ENCODE results near the gene AMPD3.

AMPD3 gene

DNA sequence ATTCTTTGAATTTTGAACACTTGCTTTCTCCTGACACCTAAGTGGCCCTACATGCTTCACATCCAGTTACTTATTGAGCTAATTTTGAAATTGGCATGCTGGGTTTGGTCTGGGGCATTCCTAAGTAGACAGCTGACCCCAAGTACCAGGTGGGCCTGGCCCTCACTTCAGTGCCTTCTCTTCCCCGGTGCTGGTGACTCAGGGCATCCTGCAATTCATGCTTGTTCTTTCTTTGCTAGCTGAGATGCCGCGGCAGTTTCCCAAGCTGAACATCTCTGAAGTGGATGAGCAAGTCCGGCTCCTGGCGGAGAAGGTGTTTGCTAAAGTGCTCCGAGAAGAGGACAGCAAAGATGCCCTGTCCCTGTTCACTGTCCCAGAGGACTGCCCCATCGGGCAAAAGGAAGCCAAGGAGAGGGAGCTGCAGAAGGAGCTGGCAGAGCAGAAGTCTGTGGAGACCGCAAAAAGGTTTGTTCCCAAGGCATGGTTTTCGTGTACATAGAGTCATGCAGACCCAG, 6.3 kb downstream of the AMPD3 start:
- Histone ChIP-seq H3K27ac (ENCODE audit: low read length) (no peak overlapping the region), H3K9me3 (ENCODE audit: control insufficient read depth in 2 of 2, low read length in 2 of 2) (no peaks in the 10 kb centered on the region), H3K4me3 (ENCODE audit: low read length in 2 of 2) (no peak overlapping the region), H3K9ac (ENCODE audit: low read length in 2 of 2) (no peak overlapping the region), H3K27me3 (ENCODE audit: control insufficient read depth in 1 of 2, insufficient read depth in 2 of 2, low read length in 2 of 2) (peaks cover 0 to 9% of the 10 kb centered on the region in 2 donors), H3K4me1 (ENCODE audit: control insufficient read depth, insufficient read depth, low read length) (peaks cover 5% of the 10 kb centered on the region), H3K36me3 (ENCODE audit: control insufficient read depth in 2 of 2, insufficient read depth in 2 of 2, low read length in 2 of 2) (no peaks in the 10 kb centered on the region)

DNA sequence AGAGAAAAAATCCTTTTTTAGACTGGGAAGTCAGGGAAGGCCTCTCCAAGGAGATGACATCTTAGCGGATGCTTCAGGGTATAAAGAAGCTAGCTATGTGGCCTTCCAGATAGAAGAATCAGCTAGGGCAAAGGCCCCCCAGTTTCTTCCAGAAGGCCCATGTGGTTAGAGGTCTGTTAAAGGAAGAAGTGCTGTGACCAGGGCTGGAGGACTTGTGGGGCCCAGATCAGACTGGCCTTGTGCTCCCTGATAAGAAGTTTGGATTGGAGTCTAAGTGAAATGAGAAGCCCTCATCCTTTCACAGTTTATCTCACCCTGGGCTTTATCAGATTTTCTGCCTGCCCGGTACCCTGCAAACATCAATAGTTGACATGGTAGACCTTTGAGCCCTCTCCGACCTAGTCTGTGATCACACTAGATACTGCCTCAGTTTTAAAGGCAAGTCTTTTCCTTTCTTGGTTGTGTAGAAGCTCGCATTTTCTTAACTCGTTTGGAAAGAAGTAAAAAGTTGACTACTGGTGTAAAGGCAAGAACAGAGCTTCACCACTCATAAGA, 7.8 kb downstream of the AMPD3 start:
- H3K36me3 ChIP-seq (ENCODE audit: control insufficient read depth in 2 of 2, insufficient read depth in 2 of 2, low read length in 2 of 2) = no peaks in the 10 kb centered on the region
- no peaks in the 10 kb centered on the region for H3K9me3 ChIP-seq (ENCODE audit: control insufficient read depth in 2 of 2, low read length in 2 of 2)
- H3K4me1 ChIP-seq (ENCODE audit: control insufficient read depth, insufficient read depth, low read length) = peaks cover 2% of the 10 kb centered on the region
- no peak overlapping the region for H3K4me3 ChIP-seq (ENCODE audit: low read length in 2 of 2)
- no peak overlapping the region for H3K27ac ChIP-seq (ENCODE audit: low read length)
- peaks cover 0 to 6% of the 10 kb centered on the region in 2 donors for H3K27me3 ChIP-seq (ENCODE audit: control insufficient read depth in 1 of 2, insufficient read depth in 2 of 2, low read length in 2 of 2)
- no peak overlapping the region for H3K9ac ChIP-seq (ENCODE audit: low read length in 2 of 2)

DNA sequence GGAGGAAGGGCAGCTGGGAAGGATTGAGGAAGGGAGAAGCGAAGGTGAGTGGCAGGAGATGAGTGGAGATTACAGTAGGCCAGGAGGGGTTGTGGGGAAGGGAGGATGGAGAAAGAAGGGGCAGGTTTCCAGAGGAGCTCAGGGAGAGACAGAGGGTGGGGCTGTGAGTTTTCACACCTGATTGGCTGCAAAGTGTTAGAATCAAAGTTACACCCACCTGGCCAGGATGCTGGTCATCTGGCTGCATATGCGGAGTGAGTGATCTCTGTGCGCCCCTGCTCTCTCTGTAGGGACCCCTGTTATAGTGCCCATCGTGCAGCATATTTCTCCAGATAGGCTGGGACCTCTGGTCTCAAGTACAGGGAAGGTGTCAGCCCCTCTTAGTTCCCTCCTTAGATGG, 18.3 kb downstream of the AMPD3 start:
- no peaks in the 10 kb centered on the region for H3K9me3 ChIP-seq (ENCODE audit: control insufficient read depth in 2 of 2, low read length in 2 of 2)
- H3K4me1 ChIP-seq (ENCODE audit: control insufficient read depth, insufficient read depth, low read length) = no peaks in the 10 kb centered on the region
- no peak overlapping the region for H3K27ac ChIP-seq (ENCODE audit: low read length)
- H3K9ac ChIP-seq (ENCODE audit: low read length in 2 of 2) = no peak overlapping the region
- H3K4me3 ChIP-seq (ENCODE audit: low read length in 2 of 2) = no peak overlapping the region
- H3K36me3 ChIP-seq (ENCODE audit: control insufficient read depth in 2 of 2, insufficient read depth in 2 of 2, low read length in 2 of 2) = no peaks in the 10 kb centered on the region
- no peaks in the 10 kb centered on the region for H3K27me3 ChIP-seq (ENCODE audit: control insufficient read depth in 1 of 2, insufficient read depth in 2 of 2, low read length in 2 of 2)

DNA sequence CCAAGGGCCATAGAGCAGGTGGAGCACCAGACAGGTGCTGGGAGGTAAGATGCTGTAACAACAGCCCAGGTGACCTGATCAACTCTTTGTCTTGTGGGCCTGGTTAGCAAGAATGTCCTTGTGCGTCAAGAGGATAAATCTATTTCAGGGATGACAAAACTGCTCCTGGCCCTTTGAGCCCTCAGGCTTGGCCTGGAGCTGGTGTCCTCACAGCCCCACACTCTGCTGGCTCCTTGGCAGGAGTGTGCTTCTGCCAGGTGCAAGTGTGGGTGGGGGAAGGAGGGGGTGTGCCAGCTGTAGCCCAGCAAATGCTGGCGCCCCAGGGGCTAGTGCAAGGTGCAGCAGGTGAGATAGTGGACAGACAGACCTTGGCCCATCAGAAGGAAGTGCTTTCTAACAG, 19.5 kb downstream of the AMPD3 start:
- no peaks in the 10 kb centered on the region for H3K27me3 ChIP-seq (ENCODE audit: control insufficient read depth in 1 of 2, insufficient read depth in 2 of 2, low read length in 2 of 2)
- H3K9ac ChIP-seq (ENCODE audit: low read length in 2 of 2) = no peak overlapping the region
- H3K4me3 ChIP-seq (ENCODE audit: low read length in 2 of 2) = no peak overlapping the region
- H3K36me3 ChIP-seq (ENCODE audit: control insufficient read depth in 2 of 2, insufficient read depth in 2 of 2, low read length in 2 of 2) = no peaks in the 10 kb centered on the region
- H3K4me1 ChIP-seq (ENCODE audit: control insufficient read depth, insufficient read depth, low read length) = peaks cover 9% of the 10 kb centered on the region
- H3K27ac ChIP-seq (ENCODE audit: low read length) = no peak overlapping the region
- no peaks in the 10 kb centered on the region for H3K9me3 ChIP-seq (ENCODE audit: control insufficient read depth in 2 of 2, low read length in 2 of 2)

DNA sequence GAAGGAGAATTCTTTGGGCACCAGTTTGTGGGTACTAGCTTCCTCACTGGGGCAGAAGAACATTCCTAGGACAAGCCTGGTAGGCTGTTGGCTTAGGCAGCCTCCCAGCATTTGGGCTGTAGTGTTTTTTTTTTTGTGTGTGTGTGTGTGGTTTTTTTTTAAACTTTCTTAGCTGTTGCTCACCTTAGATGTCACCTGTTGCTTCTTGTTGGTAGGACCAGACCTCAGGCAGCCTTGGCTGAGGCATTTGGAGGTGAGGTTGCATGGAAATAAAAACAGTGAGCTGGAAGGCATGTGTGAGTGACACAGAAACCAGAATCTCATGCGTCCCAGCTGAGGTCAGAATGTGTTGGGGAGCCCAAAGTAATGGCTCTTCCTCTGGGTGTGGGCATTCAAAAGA, 21.3 kb downstream of the AMPD3 start:
- Histone ChIP-seq H3K36me3 (ENCODE audit: control insufficient read depth in 2 of 2, insufficient read depth in 2 of 2, low read length in 2 of 2) (no peaks in the 10 kb centered on the region), H3K27me3 (ENCODE audit: control insufficient read depth in 1 of 2, insufficient read depth in 2 of 2, low read length in 2 of 2) (no peaks in the 10 kb centered on the region), H3K9me3 (ENCODE audit: control insufficient read depth in 2 of 2, low read length in 2 of 2) (no peaks in the 10 kb centered on the region), H3K9ac (ENCODE audit: low read length in 2 of 2) (no peak overlapping the region), H3K27ac (ENCODE audit: low read length) (no peak overlapping the region), H3K4me3 (ENCODE audit: low read length in 2 of 2) (no peak overlapping the region), H3K4me1 (ENCODE audit: control insufficient read depth, insufficient read depth, low read length) (peaks cover 10% of the 10 kb centered on the region)

DNA sequence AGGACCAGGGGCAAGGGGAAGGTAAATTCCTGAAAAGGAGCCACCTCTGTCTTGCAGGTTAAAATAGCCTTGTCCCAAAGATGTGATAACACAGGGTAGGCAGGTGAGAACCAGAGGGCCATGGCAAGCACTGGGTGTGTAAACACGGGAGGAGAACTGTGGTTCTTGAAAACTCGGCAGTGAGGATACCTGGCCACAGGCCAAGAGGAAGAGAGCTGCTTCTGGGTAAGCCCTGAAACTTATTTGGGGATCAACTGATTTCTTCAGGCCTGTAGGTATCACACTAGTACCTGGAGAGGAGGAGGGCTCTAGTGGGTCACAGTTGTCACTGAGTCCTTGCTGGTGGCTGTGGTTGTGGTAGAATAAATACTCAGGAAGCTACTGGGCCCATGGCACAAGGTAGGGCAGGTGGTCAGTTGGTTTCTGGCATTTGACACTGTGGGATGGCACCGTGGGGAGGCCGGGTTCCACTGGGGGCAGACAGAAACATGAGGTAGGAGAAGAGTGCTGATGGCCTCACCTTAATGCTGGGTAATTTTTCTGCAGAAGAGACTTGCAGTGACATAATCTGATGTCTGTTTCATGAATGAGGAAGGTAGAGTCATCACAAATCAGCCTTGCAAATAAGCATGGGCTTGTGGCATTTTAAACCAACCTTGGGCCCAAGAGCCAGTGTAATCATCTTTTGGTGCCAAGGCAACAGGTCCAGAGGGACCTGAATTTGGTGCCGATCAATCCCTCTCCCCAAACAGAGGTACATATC, 22.0 kb downstream of the AMPD3 start:
- Histone ChIP-seq H3K9ac (ENCODE audit: low read length in 2 of 2) (no peak overlapping the region), H3K4me1 (ENCODE audit: control insufficient read depth, insufficient read depth, low read length) (peaks cover 10% of the 10 kb centered on the region), H3K4me3 (ENCODE audit: low read length in 2 of 2) (no peak overlapping the region), H3K27me3 (ENCODE audit: control insufficient read depth in 1 of 2, insufficient read depth in 2 of 2, low read length in 2 of 2) (no peaks in the 10 kb centered on the region), H3K36me3 (ENCODE audit: control insufficient read depth in 2 of 2, insufficient read depth in 2 of 2, low read length in 2 of 2) (no peaks in the 10 kb centered on the region), H3K27ac (ENCODE audit: low read length) (no peak overlapping the region), H3K9me3 (ENCODE audit: control insufficient read depth in 2 of 2, low read length in 2 of 2) (no peaks in the 10 kb centered on the region)

DNA sequence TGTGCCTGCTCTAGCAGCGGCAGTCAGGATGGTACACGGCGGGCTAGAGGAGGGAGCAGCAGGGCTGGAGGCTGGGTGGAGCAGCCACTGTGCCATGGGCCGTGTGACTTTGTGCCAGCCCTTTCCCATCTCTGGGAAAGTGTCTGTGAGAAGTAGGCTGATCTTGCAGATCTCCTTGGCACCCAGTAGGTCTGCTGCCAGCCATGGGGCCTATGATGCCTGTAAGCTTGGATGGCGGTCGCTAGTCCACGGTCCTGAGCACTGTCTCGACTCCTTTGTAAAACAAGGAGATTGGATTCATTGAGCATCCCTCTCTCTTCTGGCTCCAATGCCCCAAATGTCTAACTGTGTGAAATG, 22.6 kb downstream of the AMPD3 start:
- Histone ChIP-seq H3K9me3 (ENCODE audit: control insufficient read depth in 2 of 2, low read length in 2 of 2) (no peaks in the 10 kb centered on the region), H3K36me3 (ENCODE audit: control insufficient read depth in 2 of 2, insufficient read depth in 2 of 2, low read length in 2 of 2) (no peaks in the 10 kb centered on the region), H3K27me3 (ENCODE audit: control insufficient read depth in 1 of 2, insufficient read depth in 2 of 2, low read length in 2 of 2) (no peaks in the 10 kb centered on the region), H3K4me3 (ENCODE audit: low read length in 2 of 2) (no peak overlapping the region), H3K4me1 (ENCODE audit: control insufficient read depth, insufficient read depth, low read length) (peaks cover 10% of the 10 kb centered on the region), H3K9ac (ENCODE audit: low read length in 2 of 2) (no peak overlapping the region), H3K27ac (ENCODE audit: low read length) (no peak overlapping the region)

DNA sequence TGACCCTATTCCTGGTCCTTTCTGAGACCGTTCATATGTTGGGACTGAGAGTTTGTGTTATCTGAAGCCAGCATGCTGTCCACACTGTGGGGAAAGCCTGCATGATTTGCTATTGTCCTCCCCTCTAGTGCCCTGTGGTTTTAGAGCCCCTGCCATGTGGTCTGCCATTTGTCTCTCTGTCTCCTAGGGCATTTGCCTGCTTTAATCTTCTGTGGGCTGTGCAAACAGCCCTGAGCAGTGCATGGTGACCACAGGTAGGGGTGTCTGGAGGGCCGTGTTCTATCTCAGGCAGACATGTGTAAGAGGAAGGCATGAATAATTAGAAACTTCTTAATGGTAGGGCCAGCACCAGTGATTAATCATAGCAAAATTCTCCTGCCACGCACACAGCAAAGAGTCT, 23.0 kb downstream of the AMPD3 start:
- no peak overlapping the region for H3K27ac ChIP-seq (ENCODE audit: low read length)

DNA sequence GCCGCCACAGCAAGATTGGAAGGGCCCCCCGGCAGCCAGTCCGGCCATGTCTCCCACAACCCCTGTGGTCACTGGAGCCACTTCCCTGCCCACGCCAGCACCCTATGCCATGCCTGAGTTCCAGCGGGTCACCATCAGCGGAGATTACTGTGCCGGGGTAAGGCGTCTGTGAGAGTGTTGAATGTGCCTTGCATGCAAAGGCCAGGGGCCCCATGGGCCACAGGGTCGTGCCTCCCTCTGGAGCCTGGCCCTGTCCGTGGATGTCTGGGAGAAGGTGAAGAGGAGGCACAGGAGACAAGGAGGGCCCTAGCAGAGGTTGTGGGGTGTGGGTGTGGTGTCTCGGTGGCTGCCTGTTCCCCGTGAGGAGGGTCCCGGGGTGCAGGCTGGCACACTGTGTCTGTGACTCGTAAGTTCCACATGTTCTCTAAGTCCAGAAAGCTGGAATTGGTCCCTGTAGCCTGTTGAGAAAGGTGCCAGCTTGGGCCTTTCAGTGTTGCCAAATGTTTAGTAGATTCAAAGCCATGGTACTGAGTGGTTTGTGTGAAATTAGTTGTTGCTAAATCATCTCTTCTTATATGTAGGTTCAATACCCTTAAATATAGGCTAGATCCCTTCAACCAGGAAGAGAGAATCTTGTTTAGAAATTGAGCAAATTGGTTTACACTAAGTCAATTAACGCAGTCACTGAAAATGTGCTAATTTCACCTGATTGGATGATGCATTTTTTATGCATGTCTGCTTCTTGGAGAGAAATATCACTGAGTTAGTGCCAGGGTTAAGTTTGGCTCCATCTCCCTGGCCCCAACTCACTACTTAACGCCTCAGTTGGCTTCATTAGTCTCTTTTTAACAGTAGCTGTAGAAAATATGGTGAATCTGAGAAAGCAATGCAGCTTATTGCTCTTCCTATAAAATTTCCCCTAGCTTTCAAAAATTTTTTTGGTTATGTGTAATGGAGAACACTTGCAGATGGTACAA, 23.8 kb downstream of the AMPD3 start:
- Histone ChIP-seq H3K9me3 (ENCODE audit: control insufficient read depth in 2 of 2, low read length in 2 of 2) (no peaks in the 10 kb centered on the region), H3K4me3 (ENCODE audit: low read length in 2 of 2) (no peak overlapping the region), H3K4me1 (ENCODE audit: control insufficient read depth, insufficient read depth, low read length) (peaks cover 10% of the 10 kb centered on the region), H3K27ac (ENCODE audit: low read length) (no peak overlapping the region), H3K9ac (ENCODE audit: low read length in 2 of 2) (no peak overlapping the region), H3K36me3 (ENCODE audit: control insufficient read depth in 2 of 2, insufficient read depth in 2 of 2, low read length in 2 of 2) (no peaks in the 10 kb centered on the region), H3K27me3 (ENCODE audit: control insufficient read depth in 1 of 2, insufficient read depth in 2 of 2, low read length in 2 of 2) (no peaks in the 10 kb centered on the region)

More for the DNA sequence above, 23.0 kb downstream of the AMPD3 start:
- Histone ChIP-seq H3K27me3 (ENCODE audit: control insufficient read depth in 1 of 2, insufficient read depth in 2 of 2, low read length in 2 of 2) (no peaks in the 10 kb centered on the region), H3K9ac (ENCODE audit: low read length in 2 of 2) (no peak overlapping the region), H3K9me3 (ENCODE audit: control insufficient read depth in 2 of 2, low read length in 2 of 2) (no peaks in the 10 kb centered on the region), H3K36me3 (ENCODE audit: control insufficient read depth in 2 of 2, insufficient read depth in 2 of 2, low read length in 2 of 2) (no peaks in the 10 kb centered on the region), H3K4me1 (ENCODE audit: control insufficient read depth, insufficient read depth, low read length) (peaks cover 10% of the 10 kb centered on the region), H3K4me3 (ENCODE audit: low read length in 2 of 2) (no peak overlapping the region)

DNA sequence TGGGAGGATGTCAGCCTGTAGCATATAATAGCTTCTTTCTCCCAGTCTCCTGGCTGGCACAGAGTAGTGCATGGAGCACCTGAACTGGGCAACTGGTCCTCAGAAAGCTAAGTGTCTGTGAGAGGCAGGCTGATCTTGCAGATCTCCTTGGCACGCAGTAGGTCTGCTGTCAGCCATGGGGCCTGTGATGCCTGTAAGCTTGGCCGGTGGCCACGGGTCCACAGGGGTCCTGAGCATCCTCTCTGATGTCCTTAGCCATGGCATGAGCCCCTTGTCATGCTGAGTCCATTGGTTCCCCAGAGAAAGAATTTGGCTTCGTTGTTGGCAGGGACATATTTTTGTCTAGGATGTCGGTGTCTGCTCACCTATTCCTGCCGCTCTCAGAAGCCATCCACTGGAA, 25.0 kb downstream of the AMPD3 start:
- Histone ChIP-seq H3K36me3 (ENCODE audit: control insufficient read depth in 2 of 2, insufficient read depth in 2 of 2, low read length in 2 of 2) (no peaks in the 10 kb centered on the region), H3K4me1 (ENCODE audit: control insufficient read depth, insufficient read depth, low read length) (peaks cover 10% of the 10 kb centered on the region), H3K9ac (ENCODE audit: low read length in 2 of 2) (no peak overlapping the region), H3K27me3 (ENCODE audit: control insufficient read depth in 1 of 2, insufficient read depth in 2 of 2, low read length in 2 of 2) (no peaks in the 10 kb centered on the region), H3K27ac (ENCODE audit: low read length) (no peak overlapping the region), H3K9me3 (ENCODE audit: control insufficient read depth in 2 of 2, low read length in 2 of 2) (no peaks in the 10 kb centered on the region), H3K4me3 (ENCODE audit: low read length in 2 of 2) (no peak overlapping the region)
